Subcutaneous adipose tissue (tissue), 4 donors: ENCODE data around the gene C12orf50. TPM values are rescaled to one million over a fixed set of nuclear protein-coding genes. Genes with fewer than 3 reads are reported as not detected.

Experiments
- small RNA-seq: library from RNA; depleted of rRNA; stranded (forward); fragments of <200 nt; gene quantifications from one replicate; pipeline ENCODE3, GENCODE V24; 2016
- total RNA-seq, 4 donors: library from RNA; depleted of rRNA; stranded (reverse); fragments of >200 nt; gene quantifications; one replicate each; pipeline ENCODE4 v1.1.0, GENCODE V29; 2016
- TF ChIP-seq, protein P1 (sequence below): fragments of 450-650 bp; IDR thresholded peaks from one replicate; pipeline ENCODE4 v1.5.1; 2016; ENCODE audit warnings: low read depth, mild to moderate bottlenecking, control low read depth, antibody characterized with exemption, moderate library complexity

The C12orf50 gene
- total RNA-seq, 4 donors from 2014 or later: not detected

DNA sequence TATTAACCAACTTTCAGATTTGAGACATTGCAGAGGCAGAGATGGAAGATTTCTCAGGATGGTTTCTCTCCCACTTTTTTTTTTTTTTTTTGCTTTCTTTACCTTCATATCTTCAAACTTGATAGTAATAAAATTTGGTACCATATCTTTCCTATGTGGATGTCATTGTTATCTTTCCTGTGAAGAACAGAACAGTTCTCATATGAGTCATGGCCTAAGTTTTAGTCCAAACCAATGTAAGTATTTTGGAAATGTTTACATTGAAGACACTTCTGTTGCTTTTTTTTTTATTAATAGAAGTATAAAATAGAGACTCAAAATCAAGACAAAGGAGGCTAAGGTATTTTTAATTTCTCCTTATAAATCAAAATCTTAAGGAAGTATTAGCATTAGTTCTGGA lies 95.2 kb downstream of the C12orf50 start:
- TF ChIP-seq, protein P1, sequence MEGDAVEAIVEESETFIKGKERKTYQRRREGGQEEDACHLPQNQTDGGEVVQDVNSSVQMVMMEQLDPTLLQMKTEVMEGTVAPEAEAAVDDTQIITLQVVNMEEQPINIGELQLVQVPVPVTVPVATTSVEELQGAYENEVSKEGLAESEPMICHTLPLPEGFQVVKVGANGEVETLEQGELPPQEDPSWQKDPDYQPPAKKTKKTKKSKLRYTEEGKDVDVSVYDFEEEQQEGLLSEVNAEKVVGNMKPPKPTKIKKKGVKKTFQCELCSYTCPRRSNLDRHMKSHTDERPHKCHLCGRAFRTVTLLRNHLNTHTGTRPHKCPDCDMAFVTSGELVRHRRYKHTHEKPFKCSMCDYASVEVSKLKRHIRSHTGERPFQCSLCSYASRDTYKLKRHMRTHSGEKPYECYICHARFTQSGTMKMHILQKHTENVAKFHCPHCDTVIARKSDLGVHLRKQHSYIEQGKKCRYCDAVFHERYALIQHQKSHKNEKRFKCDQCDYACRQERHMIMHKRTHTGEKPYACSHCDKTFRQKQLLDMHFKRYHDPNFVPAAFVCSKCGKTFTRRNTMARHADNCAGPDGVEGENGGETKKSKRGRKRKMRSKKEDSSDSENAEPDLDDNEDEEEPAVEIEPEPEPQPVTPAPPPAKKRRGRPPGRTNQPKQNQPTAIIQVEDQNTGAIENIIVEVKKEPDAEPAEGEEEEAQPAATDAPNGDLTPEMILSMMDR: no peak

DNA sequence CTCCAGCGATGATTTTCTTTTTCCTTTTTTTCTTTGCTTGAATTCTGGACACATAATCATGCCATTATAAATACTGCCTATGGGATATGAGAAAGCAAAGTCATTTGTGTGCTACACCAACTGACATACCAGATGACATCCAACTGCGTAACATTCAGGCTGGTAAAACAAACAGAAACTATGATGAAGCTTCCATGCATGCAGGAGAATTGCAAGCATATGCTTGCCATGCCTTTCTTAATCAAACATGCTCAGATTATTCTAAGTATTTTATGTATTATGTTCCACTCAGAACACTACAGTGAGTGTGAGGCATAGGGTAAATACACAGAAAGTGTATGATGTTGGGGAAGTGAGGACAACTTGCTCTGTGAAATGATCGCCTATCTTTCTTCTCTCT lies 97.4 kb downstream of the C12orf50 start:
- TF ChIP-seq, protein P1: no peak

DNA sequence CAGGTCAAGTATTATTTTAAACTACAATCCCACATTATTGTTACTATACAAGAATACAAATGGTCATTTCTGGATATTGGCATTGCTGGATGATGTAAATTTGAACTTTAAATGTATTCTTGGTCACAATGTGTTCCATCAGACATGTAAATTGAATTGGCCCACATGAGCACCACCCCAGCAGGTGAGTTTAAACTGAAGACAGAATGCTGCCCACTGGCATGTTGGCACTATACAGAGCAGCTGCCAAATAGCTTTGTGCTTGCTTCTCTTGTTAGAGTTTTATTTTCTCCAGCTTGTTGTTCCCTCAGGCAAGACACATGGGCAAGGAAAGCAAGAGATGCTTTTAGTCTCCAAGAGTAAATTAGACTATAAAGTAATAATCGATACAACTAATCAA lies 98.6 kb downstream of the C12orf50 start:
- TF ChIP-seq, protein P1: no peak

Small RNA genes within 50 kb of the gene (small RNA-seq; reads per million reads assigned to genes)
- not detected for gene RNA5SP364

Other genes starting within 250 kb of the C12orf50 start
- 10 to 100 TPM; 11.7 to 24.0 (median 16.3) TPM for gene CEP290, start 112.7 kb upstream of the C12orf50 start, total RNA-seq
- gene TMTC3, start 112.9 kb upstream of the C12orf50 start, total RNA-seq: 10 to 100 TPM in 3 of 4 donors, 1 to 10 TPM in 1; 9.4 to 20.9 (median 11.9) TPM